Kidney (tissue), 22 donors: ENCODE measurements around the gene DNAH11. TPM values are rescaled to one million over a fixed set of nuclear protein-coding genes. Genes with fewer than 3 reads are reported as not detected.

Experiments used
- DNase-seq, 5 donors: peaks; one replicate each; pipeline ENCODE4 v3.0.0-alpha.2; 2013 to 2020
- FAIRE-seq: peaks from 2 replicates; lab custom pipeline; 2012; peaks lifted over from hg19 to GRCh38; lab: Jason Lieb, UNC
- H3K27ac ChIP-seq, 2 donors: one replicate each; pipeline ENCODE4 v1.7.0; 2013; ENCODE audit warnings: low read depth in 2 of 2, low read length in 2 of 2, inconsistent platforms in 1 of 2
- H3K27me3 ChIP-seq: one replicate; pipeline ENCODE4 v1.7.1; 2013; ENCODE audit warnings: low read length, inconsistent platforms; ENCODE audit not compliant: control insufficient read depth, insufficient read depth
- H3K36me3 ChIP-seq, 3 donors: one replicate each; pipeline versions ENCODE4 v1.7.0 to v1.7.1; 2013; ENCODE audit warnings: low read length in 3 of 3, control low read depth in 1 of 3, inconsistent platforms in 1 of 3; ENCODE audit not compliant: insufficient read depth in 3 of 3, control insufficient read depth in 2 of 3
- H3K4me1 ChIP-seq, 3 donors: one replicate each; pipeline versions ENCODE4 v1.7.0 to v1.7.1; 2013; ENCODE audit warnings: low read length in 3 of 3, inconsistent platforms in 1 of 3, low read depth in 1 of 3; ENCODE audit not compliant: control insufficient read depth in 2 of 3, insufficient read depth in 2 of 3
- H3K4me3 ChIP-seq, 3 donors: one replicate each; pipeline versions ENCODE4 v1.7.0 to v1.8.1; 2013; ENCODE audit warnings: low read length in 3 of 3, control low read depth in 1 of 3, inconsistent platforms in 1 of 3
- H3K9ac ChIP-seq, 3 donors: one replicate each; pipeline versions ENCODE4 v1.7.0 to v1.7.1; 2013; ENCODE audit warnings: low read length in 3 of 3, control low read depth in 1 of 3, inconsistent platforms in 1 of 3
- H3K9me3 ChIP-seq, 3 donors: one replicate each; pipeline versions ENCODE4 v1.7.0 to v1.7.1; 2013; ENCODE audit warnings: low read length in 3 of 3, control low read depth in 1 of 3, inconsistent platforms in 1 of 3; ENCODE audit not compliant: control insufficient read depth in 2 of 3, insufficient read depth in 1 of 3
- intact Hi-C: fragments of 100-400 bp; cut with DNase I; formaldehyde crosslinking; loops from one replicate; pipeline ENCODE4 v1.11.1; 2022
- long read RNA-seq, 10 donors: library from polyadenylated mRNA in 1 of 10; unstranded in 1 of 10; transcript quantifications; one replicate each; pipeline ENCODE4 v2.0.0 and lab custom pipeline, GENCODE V29; 2021 to 2026
- polyA plus RNA-seq: library from polyadenylated mRNA; stranded (reverse); fragments of 350-450 nt; fragmentation: Illumina TruSeq; extraction: RNeasy Lipid Tissue Mini Kit (QIAGEN cat#74804); gene quantifications from one replicate; pipeline ENCODE4 v1.2.3, GENCODE V29; 2014; ENCODE audit warnings: low read depth, low replicate concordance; ENCODE audit not compliant: insufficient read depth
- total RNA-seq: library from RNA; stranded (reverse); fragmentation: NEBNext Ultra II Directional; extraction: Animal tissue kit (Norgen Biotek cat#: 25700); gene quantifications from one replicate; pipeline ENCODE4 v1.2.1, GENCODE V29; 2021
- TF ChIP-seq, protein P1 (sequence below): IDR thresholded peaks from 3 replicates; pipeline ENCODE4 v1.5.1; 2012; ENCODE audit warnings: mild to moderate bottlenecking, moderate library complexity, borderline replicate concordance; ENCODE audit not compliant: insufficient read depth; ENCODE audit errors: extremely low read depth
- donor health status: control.
- donor health status: control.
- donor health status: control.
- donor health status: control.
- donor health status: control.
- donor health status: DM: yes; HTN: yes; CAD: no.
- donor health status: Normal renal cell carcinoma (clear cell type).

The DNAH11 gene
- total RNA-seq (2.3 TPM), polyA plus RNA-seq (0.58 TPM)
- long read RNA-seq, donor 1: 0 reads
- long read RNA-seq, donor 2, partial matches to known transcripts: 9 of 14 reads
- long read RNA-seq, donor 2, other reads (novel, unspliced or antisense): 5 of 14 reads
- long read RNA-seq, donor 3, partial matches to known transcripts: 18 of 18 reads
- long read RNA-seq, donor 3, other reads (novel, unspliced or antisense): 0 of 18 reads
- long read RNA-seq, donor 4: 0 reads
- long read RNA-seq, donor 5: 0 reads
- long read RNA-seq, donor 6, partial matches to known transcripts: 11 of 11 reads
- long read RNA-seq, donor 6, other reads (novel, unspliced or antisense): 0 of 11 reads
- long read RNA-seq, donor 7, partial matches to known transcripts: 1 of 2 reads
- long read RNA-seq, donor 7, other reads (novel, unspliced or antisense): 1 of 2 reads
- long read RNA-seq, donor 8: 0 reads
- long read RNA-seq, donor 9: 0 reads
- long read RNA-seq, donor 10, partial matches to known transcripts: 18 of 18 reads
- long read RNA-seq, donor 10, other reads (novel, unspliced or antisense): 0 of 18 reads

GRCh38 chr7:21542891-21543527, at the start of gene DNAH11:
TSS of gene DNAH11 (plus strand) at chr7:21543039. CDS start at chr7:21543246, 207 bp downstream.
- H3K9me3 ChIP-seq: no peaks in the 10 kb centered on the region
- H3K36me3 ChIP-seq: no peaks in the 10 kb centered on the region
- TF ChIP-seq, protein P1, sequence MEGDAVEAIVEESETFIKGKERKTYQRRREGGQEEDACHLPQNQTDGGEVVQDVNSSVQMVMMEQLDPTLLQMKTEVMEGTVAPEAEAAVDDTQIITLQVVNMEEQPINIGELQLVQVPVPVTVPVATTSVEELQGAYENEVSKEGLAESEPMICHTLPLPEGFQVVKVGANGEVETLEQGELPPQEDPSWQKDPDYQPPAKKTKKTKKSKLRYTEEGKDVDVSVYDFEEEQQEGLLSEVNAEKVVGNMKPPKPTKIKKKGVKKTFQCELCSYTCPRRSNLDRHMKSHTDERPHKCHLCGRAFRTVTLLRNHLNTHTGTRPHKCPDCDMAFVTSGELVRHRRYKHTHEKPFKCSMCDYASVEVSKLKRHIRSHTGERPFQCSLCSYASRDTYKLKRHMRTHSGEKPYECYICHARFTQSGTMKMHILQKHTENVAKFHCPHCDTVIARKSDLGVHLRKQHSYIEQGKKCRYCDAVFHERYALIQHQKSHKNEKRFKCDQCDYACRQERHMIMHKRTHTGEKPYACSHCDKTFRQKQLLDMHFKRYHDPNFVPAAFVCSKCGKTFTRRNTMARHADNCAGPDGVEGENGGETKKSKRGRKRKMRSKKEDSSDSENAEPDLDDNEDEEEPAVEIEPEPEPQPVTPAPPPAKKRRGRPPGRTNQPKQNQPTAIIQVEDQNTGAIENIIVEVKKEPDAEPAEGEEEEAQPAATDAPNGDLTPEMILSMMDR: no peak
- intact Hi-C loops: no loop called here
- H3K27ac ChIP-seq: no peak within 1 kb of the TSS
- DNase-seq (peak; percentile 68 to 83 (median 73)), FAIRE-seq (no peak)
- peaks cover 0 to 4% (median 0%) of the 10 kb centered on the region in 3 donors for H3K4me1 ChIP-seq
- peaks cover 22% of the 10 kb centered on the region for H3K27me3 ChIP-seq
- H3K4me3 ChIP-seq: peak within 1 kb of the TSS in 2 of 3 donors; percentile 26 to 34
- H3K9ac ChIP-seq: no peak within 1 kb of the TSS

- no peak overlapping the region for H3K27ac ChIP-seq
- no peaks in the 10 kb centered on the region for H3K36me3 ChIP-seq
- DNase-seq: no peak
- no peak overlapping the region for H3K9ac ChIP-seq
- no peaks in the 10 kb centered on the region for H3K4me1 ChIP-seq
- H3K27me3 ChIP-seq: no peaks in the 10 kb centered on the region
- no peak for FAIRE-seq
- H3K4me3 ChIP-seq: no peak overlapping the region
- peaks cover 2 to 7% (median 3%) of the 10 kb centered on the region in 3 donors for H3K9me3 ChIP-seq
- intact Hi-C loops: no loop called here
- TF ChIP-seq, protein P1: no peak
Measured at GRCh38 chr7:21495731-21496130, 47.1 kb upstream of the DNAH11 start.

DNA sequence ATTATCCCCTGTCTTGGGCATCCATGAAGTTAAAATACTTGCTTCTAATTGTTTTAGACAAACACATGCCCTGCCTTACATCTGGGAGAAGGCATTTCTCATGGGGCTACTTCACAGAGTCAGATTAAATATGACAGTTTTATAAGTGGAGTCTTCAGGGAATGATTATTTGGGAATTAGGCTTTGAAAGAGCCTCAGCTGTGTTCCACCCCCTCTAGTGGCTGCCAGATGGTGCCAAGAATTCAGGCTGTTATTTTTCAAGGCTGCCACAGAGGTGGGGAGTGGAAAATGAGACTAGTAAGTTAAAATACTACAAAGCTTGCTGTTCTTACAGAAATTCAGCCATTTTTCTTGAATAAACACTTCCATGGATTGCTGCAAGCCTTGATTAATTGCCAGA, 45.8 kb upstream of the DNAH11 start:
- Histone ChIP-seq H3K27me3 (no peaks in the 10 kb centered on the region), H3K36me3 (no peaks in the 10 kb centered on the region), H3K4me1 (no peaks in the 10 kb centered on the region), H3K9ac (no peak overlapping the region), H3K9me3 (peaks cover 2 to 7% (median 3%) of the 10 kb centered on the region in 3 donors), H3K27ac (no peak overlapping the region), H3K4me3 (no peak overlapping the region)
- intact Hi-C loops: no loop called here
- DNase-seq: no peak
- TF ChIP-seq, protein P1: no peak
- FAIRE-seq: no peak
